Lower leg skin (tissue), 3 donors: ENCODE results near the gene KCNJ9.

ENCODE experiments used
- POLR2A ChIP-seq, 2 donors: fragments of 450-650 bp; IDR thresholded peaks; one replicate each; pipeline ENCODE4 v1.6.1; 2016 to 2017; ENCODE audit warnings: antibody characterized with exemption in 2 of 2, mild to moderate bottlenecking in 1 of 2, moderate library complexity in 1 of 2
- TF ChIP-seq, protein P1 (sequence below), 3 donors: fragments of 450-650 bp; IDR thresholded peaks; one replicate each; pipeline ENCODE4 v1.5.1; 2016; ENCODE audit warnings: antibody characterized with exemption in 3 of 3, mild to moderate bottlenecking in 3 of 3, moderate library complexity in 2 of 3

DNA sequence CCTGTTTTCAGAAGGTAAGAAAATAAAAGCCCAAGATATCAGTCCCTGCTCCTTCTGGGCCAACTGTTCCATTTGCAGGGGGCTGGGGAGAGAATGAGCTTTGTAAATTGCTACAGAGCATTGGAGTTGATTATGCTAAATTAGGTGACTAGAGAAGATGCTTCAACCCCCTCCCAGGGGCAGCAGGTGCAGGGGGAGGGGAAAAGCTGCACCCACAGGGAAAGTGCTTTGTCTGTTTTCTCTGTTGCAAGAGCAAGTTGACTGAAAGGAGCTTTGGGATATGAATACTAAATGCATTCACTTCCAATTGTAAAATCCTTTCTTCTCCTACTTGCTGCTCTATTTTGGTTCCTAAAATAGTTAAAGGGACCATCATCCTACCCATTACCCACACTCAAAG is 33.0 kb upstream of the KCNJ9 start:
- no peak for TF ChIP-seq POLR2A (IDR thresholded peaks at IDR 0.05)
- TF ChIP-seq, protein P1, sequence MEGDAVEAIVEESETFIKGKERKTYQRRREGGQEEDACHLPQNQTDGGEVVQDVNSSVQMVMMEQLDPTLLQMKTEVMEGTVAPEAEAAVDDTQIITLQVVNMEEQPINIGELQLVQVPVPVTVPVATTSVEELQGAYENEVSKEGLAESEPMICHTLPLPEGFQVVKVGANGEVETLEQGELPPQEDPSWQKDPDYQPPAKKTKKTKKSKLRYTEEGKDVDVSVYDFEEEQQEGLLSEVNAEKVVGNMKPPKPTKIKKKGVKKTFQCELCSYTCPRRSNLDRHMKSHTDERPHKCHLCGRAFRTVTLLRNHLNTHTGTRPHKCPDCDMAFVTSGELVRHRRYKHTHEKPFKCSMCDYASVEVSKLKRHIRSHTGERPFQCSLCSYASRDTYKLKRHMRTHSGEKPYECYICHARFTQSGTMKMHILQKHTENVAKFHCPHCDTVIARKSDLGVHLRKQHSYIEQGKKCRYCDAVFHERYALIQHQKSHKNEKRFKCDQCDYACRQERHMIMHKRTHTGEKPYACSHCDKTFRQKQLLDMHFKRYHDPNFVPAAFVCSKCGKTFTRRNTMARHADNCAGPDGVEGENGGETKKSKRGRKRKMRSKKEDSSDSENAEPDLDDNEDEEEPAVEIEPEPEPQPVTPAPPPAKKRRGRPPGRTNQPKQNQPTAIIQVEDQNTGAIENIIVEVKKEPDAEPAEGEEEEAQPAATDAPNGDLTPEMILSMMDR (IDR thresholded peaks at IDR 0.05) = no peak
